Measurements from ENCODE around the gene ST6GALNAC5. TPM values are rescaled to one million over a fixed set of nuclear protein-coding genes. Genes with fewer than 3 reads are reported as not detected.

ST6GALNAC5 gene
- polyA plus RNA-seq, 1 experiment, result 1.6 TPM

- ChIA-PET CTCF (no interaction called here), POLR2A (no interaction called here)
- H3K27ac ChIP-seq (ENCODE audit: low read depth, low read length), result no peak overlapping the region
- no peak for TF ChIP-seq CTCF (IDR thresholded peaks at IDR 0.05; ENCODE audit: low read depth, low read length)
- no peak for DNase-seq (ENCODE audit: low read depth, low spot score)
- peaks cover 24% of the 10 kb centered on the region for H3K27me3 ChIP-seq (ENCODE audit: control insufficient read depth, insufficient read depth, low read length)
- no peak overlapping the region for H3K4me3 ChIP-seq (ENCODE audit: low read depth, low read length)
- H3K9me3 ChIP-seq (ENCODE audit: control insufficient read depth, insufficient read depth, low read length), result no peaks in the 10 kb centered on the region; the same call in 1 of the 2 replicates
Measured at GRCh38 chr1:76864383-76864782, 2.9 kb upstream of the ST6GALNAC5 start.

- no peaks in the 10 kb centered on the region; the same call in 1 of the 2 replicates for H3K9me3 ChIP-seq (ENCODE audit: control insufficient read depth, insufficient read depth, low read length)
- no peak overlapping the region for H3K4me3 ChIP-seq (ENCODE audit: low read depth, low read length)
- ChIA-PET CTCF (no interaction called here), POLR2A (interaction anchor here (0.6 kb wide), 1 partner anchor 218 kb away, joined by 5 read pairs; no protein-coding TSS in a partner anchor)
- DNase-seq (ENCODE audit: low read depth, low spot score), result no peak
- peaks cover 25% of the 10 kb centered on the region for H3K27me3 ChIP-seq (ENCODE audit: control insufficient read depth, insufficient read depth, low read length)
- H3K27ac ChIP-seq (ENCODE audit: low read depth, low read length), result no peak overlapping the region
- no peak for TF ChIP-seq CTCF (IDR thresholded peaks at IDR 0.05; ENCODE audit: low read depth, low read length)
Measured at GRCh38 chr1:76865696-76866286, 1.5 kb upstream of the ST6GALNAC5 start.

GRCh38 chr1:76866566-76866965, 714 bp upstream of the ST6GALNAC5 start:
- POLR2A ChIA-PET, result no interaction called here
- Histone ChIP-seq H3K9me3 (ENCODE audit: control insufficient read depth, insufficient read depth, low read length) (no peaks in the 10 kb centered on the region; the same call in 1 of the 2 replicates), H3K27ac (ENCODE audit: low read depth, low read length) (no peak overlapping the region), H3K4me3 (ENCODE audit: low read depth, low read length) (no peak overlapping the region), H3K27me3 (ENCODE audit: control insufficient read depth, insufficient read depth, low read length) (peaks cover 31% of the 10 kb centered on the region)
- CTCF ChIA-PET, result no interaction called here
- no peak for TF ChIP-seq CTCF (IDR thresholded peaks at IDR 0.05; ENCODE audit: low read depth, low read length)
- DNase-seq (ENCODE audit: low read depth, low spot score), result no peak

- peaks cover 31% of the 10 kb centered on the region for H3K27me3 ChIP-seq (ENCODE audit: control insufficient read depth, insufficient read depth, low read length)
- CTCF ChIA-PET, result no interaction called here
Measured at GRCh38 chr1:76868154-76868882, 1.0 kb downstream of the ST6GALNAC5 start.

More at GRCh38 chr1:76868154-76868882, 1.0 kb downstream of the ST6GALNAC5 start:
- peak; percentile 23 for TF ChIP-seq CTCF (IDR thresholded peaks at IDR 0.05; ENCODE audit: low read depth, low read length)
- POLR2A ChIA-PET, result no interaction called here
- DNase-seq (ENCODE audit: low read depth, low spot score), result no peak
- no peak overlapping the region for H3K27ac ChIP-seq (ENCODE audit: low read depth, low read length)
- peak overlapping the region; percentile 63 for H3K4me3 ChIP-seq (ENCODE audit: low read depth, low read length)
- no peaks in the 10 kb centered on the region; the same call in 1 of the 2 replicates for H3K9me3 ChIP-seq (ENCODE audit: control insufficient read depth, insufficient read depth, low read length)

All from AG04450 (cell line).